IPS DF 4.7 (cell line): ENCODE measurements around the gene TMEM232.

Experiments used
- DNase-seq: peaks from one replicate; pipeline ENCODE4 v3.0.0-alpha.2; 2013; ENCODE audit warnings: low spot score; ENCODE audit errors: extremely low read depth

The TMEM232 gene

GRCh38 chr5:110402562-110402961 lies 323.9 kb downstream of the TMEM232 start:
- DNase-seq, result no peak

- DNase-seq, result no peak
These were observed 324.6 kb downstream of the TMEM232 start for GRCh38 chr5:110401881-110402280.

GRCh38 chr5:110398951-110399350 lies 327.5 kb downstream of the TMEM232 start:
- DNase-seq, result no peak

GRCh38 chr5:110397281-110397680 lies 329.2 kb downstream of the TMEM232 start:
- DNase-seq, result no peak

GRCh38 chr5:110386782-110387181 lies 339.7 kb downstream of the TMEM232 start:
- no peak for DNase-seq

- no peak for DNase-seq
These were observed 343.2 kb downstream of the TMEM232 start for GRCh38 chr5:110383231-110383630.

GRCh38 chr5:110377943-110378342 lies 348.5 kb downstream of the TMEM232 start:
- DNase-seq, result no peak

- no peak for DNase-seq
These were observed 349.1 kb downstream of the TMEM232 start for GRCh38 chr5:110377361-110377760.

- DNase-seq, result no peak
These were observed 350.1 kb downstream of the TMEM232 start for GRCh38 chr5:110376281-110376951.

- no peak for DNase-seq
These were observed 354.8 kb downstream of the TMEM232 start for GRCh38 chr5:110371725-110372041.

- DNase-seq, result no peak
These were observed 355.3 kb downstream of the TMEM232 start for GRCh38 chr5:110371011-110371724.
